NCI-H2107 (cell line): ENCODE data around the gene NR2C2AP.
"Not testable (repeated sequence)": the region's sequence is repeated elsewhere in the genome, so short reads cannot be mapped to it uniquely, and the experiment has no call there.

Source experiments
- DNase-seq: peaks from one replicate; lab custom pipeline; 2025; lab: John Stamatoyannopoulos, UW

NR2C2AP gene

DNA sequence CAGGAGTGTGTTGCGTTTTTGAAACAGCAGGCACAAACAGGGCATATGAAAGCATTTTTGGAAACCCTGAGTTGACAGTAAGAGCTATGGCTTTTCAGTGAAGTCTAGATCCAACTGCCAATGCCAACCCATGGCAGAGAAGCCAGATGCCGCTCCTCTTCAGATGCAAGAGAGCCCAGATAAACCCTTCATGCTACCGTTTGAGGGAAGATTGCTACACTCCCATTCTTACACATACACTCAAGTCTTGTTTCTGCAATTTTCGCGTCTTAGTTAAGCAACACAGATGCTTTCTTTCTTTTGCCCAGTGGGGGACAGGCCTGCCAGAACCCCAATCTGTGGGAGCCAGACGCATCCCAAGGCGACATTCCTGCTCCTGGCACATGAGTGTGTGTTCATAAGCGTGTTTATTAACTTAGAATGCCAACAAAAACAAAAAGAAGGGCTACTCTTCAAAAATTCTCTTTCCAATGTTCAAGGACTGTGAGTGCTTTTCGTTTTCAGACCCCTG lies 21.7 kb downstream of the NR2C2AP start:
- no peak for DNase-seq

DNA sequence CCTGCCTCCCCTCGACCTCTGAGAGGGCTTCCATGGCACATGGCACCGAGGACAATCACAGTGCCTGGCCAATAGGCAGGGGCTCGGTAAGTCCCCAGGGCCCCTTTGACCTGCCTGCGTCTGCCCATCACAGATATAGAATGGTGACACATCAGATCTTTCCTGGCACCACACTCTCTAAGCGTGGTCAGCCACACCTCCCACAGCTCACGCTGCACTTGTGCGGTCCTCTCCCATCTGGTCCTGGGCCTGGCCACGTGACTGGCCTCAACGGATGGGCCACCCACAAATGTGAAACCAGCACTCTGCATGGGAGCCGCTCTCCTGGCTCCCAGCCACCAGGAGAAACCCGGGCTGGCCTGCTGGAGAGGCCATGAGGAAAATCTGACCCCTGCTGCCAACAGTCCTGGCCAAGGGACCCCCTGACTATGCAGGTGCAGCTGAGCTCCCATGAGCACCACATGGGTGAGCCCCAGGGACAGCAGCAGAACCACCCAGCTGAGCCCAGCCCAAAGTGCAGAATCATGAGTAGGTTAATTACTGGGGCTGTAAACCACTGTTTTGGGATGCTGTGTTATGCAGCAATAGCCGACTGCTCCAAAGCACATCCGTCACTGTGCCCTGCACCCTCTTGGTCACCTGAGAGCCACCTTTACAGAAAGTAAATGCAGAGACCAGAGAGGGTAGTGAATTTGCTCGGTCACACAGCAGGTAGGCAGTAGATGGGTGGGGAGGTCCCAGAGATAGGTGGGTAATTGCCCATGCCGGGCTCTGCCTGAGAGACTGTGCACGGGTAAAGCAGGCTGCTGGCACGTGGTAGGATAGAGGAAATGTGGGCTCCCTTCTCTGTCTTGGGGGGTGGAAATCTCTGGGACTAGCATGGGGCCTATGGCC lies 23.4 kb downstream of the NR2C2AP start:
- no peak for DNase-seq

DNA sequence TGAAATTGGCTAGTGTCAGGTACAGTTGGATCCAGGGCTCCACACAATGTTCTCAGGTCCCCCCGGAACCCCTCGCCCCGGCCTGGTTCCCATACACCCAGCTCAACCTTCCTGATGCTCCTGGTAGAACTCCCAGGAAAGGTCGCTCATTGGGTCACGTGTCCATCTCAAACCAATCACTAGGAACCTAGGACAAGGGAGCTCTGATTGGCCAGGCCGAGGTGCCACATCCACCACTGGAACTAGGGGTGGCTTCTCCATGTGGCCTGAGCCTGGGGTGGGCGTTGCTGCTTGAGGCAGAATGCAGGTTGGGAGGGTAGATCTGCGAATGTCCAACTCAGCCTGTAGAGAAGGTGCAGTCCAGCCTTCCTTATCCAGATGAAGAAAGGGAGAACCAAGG lies 26.3 kb downstream of the NR2C2AP start:
- no peak for DNase-seq

DNA sequence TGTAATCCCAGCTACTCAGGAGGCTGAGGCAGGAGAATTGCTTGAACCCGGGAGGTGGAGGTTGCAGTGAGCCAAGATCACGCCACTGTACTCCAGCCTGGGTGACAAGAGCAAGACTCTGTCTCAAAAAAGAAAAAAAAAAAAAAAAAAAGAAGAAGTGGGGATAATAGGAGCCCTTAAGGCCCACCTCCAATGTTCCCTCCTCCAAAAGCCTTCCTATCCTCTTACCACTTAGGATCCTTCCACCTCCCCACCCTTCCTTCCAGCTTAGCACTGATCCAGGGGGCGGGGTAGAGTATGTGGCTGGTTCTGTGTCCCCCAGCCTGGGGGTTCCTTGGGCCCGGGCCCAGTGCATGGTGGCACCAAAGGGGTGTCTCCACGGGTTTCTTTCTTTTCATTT lies 30.0 kb downstream of the NR2C2AP start:
- not testable (repeated sequence) for DNase-seq

DNA sequence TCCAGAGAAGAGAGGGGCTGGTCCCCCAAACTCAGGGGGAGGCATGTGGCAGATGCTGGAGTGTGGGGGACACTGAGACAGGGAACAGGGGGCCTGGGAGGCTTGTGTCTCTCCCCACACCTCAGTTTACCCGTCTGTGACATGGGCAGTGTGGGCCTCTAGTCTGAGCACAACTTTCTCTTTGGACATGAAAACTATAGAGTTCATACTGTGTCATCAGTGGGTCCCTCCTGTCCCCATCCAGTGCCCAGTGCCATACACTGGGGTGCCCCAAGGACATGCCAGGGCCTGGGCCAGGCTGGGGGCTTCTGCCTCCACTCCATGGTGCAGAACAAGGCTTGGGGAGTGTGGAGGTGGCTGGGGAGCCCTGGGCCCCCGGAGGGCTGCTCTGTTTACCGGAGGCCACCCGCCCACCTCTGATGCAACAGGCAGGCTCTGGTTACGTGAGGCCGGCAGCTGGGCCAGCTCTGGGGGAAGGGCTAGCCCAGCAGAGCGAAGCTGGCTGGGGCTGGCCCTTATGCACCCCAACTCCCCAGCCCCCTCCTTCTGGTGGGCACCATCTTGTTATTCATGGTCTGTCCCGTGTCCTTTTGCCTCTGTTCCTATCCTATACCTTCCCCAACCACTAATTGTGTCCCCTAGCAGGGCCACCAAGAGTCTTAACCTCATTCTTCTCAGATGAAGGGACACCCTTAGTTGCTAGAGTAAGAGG lies 31.2 kb downstream of the NR2C2AP start:
- DNase-seq = peak; percentile 59

DNA sequence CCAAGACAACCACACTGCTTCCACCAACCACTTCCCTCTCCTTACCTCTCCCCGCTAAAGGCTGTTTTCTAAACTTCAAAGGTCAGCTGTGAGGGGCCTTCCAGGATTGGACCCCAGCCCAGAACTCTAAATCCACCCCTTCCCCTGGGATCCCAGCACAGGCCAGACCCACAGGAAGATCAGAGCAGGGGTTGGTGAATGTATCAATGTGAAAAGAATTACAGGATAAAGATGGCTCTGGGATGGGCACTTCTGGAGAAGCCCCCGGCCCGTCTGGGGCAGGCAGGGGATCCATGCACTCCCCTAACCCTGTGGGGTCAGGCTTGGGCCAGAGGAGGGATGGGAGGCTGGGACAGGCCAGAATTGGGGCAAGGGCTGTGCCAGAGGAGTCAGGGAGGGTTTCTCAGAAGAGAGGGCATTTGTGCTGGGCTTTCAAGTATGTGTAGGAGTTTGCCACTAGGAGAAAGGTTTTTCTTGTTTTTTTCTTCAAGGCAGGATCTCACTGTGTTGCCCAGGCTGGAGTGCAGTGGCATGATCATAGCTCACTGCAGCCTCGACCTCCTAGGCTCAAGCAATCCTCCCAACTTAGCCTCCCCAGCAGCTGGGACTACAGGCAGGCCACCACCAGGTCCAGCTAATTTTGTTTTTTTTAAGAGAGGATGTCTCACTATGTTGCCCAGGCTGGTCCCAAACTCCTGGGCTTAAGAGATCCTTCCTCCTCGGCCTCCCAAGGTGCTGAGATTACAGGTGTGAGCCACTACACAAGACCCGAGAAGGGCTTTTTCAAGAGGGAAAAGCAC lies 32.1 kb downstream of the NR2C2AP start:
- DNase-seq = no peak

DNA sequence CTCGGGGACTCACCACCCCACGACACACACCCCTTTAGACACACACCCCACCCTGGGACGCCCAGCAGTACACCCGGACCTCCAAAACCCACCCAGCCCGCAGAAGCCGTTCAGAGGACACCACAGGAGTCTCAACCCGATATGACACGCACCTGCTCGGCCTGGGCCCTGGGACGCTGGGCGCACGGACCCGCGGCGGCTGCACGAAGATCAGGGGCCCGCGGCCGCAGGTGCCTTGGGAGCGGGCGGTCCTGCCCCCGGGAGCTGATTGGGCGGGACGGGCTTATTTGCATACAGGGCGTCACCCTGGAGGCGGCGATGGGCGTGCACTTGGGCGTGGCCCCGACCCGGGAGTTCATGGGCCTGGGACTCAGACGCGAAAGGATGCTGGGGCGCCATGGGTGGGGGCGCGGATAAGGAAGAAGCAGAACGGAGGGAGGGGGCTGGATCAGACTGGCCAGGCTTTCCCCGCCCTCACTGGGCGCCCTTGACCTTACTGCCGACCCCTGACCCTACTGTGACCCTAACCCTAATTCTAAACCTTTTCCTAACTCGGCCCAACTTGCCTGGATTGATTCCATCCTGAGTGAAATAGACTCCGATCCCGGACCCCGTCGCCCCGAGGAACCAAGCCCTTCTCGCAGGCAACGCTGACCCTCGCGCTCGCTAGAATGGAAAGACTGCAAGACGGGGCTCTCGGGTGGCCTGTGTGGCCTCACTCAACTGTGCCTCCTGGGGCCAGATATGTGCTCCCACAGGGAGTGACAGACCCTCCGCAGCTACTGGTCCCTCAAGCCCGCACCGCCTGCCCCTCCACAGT lies 33.0 kb downstream of the NR2C2AP start, which contains the start of gene MEF2B:
Gene MEF2B, minus strand, starts transcription at position 211 of the 820 bp plus-strand sequence. CDS start 19,528 bp downstream, outside the sequence.
- peak; percentile 82 for DNase-seq

DNA sequence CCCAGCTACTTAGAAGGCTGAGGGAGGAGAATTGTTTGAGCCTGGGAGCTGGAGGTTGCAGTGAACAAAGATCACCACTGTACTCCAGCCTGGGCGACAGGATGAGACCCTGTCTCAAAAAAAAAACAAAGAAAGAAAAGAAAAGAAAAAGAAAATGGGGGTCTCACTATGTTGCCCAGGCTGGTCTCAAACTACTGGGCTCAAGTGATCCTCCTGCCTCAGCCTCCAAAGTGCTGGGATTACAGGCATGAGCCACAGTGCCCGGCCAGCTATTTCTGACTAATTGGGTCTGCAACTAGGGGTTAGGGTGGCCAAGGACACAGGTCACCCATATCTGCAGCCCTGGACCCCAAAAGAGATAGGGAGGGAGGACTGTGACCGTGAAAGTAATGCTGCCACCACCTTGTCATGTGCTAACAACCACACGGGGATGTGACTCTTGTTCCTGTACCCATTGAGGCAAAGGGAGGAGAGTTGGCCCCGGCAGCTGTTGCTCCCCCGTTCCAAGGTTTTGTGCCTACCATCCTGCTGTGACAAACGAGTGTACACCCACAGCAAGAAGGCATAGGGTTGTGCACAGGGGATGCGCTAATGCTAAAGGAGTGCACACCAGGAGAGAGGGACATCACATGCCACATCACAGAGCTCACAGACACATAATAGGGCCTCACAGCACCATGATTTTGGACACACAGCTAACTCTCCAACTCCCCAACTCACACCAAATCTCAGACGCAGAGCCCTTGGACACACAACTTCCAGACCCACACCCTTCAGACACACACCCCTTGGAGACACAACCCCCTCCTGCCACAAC lies 33.8 kb downstream of the NR2C2AP start:
- DNase-seq = no peak

DNA sequence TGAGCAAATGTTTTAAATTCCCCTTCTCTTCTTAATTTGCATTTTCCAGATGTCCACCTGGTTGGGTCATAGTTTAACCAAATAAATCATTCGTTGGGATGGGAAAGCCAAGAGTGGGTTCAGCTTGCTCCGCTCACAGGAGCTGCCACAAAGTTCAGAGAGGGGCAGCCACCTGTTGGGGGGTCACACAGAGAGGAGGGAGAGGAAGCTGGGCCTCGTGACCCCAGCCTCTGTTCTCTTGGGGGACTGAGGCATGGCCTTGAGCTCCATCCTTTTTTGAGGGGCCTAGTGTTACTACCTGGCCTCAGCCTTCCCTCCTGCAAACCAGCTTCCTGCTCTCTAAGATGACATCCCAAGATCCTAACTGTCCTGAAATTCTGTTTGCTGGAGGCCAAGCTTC lies 35.6 kb downstream of the NR2C2AP start:
- DNase-seq = no peak

DNA sequence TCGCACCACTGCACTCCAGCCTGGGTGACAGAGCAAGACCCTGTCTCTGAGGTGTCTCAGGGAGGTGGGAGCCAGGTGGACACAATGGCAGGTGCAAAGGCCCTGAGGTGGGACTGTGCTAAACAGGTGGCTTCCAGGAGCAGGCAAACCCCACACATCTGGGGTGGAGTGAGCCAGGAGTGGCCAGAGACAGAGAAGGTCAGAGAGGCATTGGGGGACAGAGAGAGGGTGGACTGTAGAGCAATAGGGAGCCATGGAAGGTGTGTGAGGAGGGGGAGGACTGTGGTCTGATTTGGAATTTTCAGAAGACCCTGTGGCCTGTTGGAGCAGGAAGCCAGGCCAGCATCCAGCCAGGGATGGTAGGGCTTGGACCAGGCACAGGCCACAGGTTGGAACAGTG lies 37.8 kb downstream of the NR2C2AP start:
- DNase-seq = no peak

DNA sequence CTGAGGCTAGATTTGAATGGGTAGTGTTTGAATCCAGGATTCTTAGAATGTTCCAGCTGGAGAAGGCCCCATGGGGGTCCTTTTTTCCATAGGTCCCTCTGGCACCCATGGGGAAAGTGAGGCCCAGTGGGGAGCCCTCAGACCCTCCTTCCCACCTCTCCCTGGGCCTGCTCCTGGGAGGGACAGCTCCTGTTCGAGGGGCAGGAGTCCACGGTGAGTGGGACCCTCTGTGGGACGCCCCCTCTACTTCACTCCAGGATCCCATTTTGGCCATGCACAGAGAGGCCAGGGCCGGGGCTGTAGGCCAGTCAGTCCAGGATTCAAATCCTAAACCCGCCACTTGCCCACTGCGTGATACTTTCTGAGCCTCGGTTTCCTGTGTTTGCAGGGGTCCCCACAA lies 40.7 kb downstream of the NR2C2AP start:
- no peak for DNase-seq

DNA sequence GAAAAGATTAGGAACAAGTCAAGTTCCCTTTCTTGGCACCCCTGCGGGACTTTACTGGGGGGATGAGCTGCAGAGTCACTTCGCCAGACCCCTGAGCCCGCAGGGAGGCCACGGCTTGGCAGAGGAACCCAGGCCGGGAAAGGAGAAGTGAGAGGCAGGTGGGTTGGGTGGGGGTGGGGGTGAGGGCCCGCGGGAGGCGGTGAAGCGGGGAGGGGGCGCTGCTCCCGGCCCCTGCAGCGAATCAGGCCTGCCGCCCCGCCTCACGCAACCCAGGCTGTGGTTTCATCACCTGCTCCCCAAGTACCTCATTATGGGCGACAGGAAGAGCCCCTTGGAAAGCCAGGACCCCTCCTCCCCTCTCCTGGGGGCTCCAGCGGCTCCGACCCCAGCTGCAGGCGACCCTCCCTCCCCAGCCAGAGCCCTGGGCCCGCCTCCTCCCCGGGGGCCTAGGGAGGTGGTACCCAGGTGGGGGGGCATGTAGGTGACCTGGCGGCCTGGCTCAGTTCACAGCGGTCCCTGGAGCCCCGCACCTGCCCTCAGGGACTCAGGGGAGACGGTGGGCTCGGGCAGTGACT lies 42.7 kb downstream of the NR2C2AP start:
- no peak for DNase-seq

DNA sequence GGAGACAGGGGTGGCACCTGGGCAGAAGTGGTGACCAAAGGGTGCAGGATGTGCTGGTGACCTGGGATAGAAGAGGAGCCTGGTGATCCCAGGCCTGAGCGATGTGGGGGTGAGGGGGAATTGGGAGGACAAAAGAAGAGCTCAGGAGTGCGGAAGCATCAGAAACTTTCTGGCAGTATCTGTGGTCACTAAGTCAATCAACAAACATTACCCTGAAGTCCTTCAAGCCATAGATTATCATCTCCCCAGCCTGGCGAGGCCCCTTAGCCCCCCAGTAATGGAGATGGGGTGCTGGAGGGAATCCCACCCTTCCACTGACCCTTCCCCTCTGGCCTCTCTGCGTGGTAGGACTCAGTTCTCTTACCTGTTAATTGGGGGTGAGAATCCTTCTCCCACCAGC lies 43.7 kb downstream of the NR2C2AP start:
- no peak for DNase-seq

DNA sequence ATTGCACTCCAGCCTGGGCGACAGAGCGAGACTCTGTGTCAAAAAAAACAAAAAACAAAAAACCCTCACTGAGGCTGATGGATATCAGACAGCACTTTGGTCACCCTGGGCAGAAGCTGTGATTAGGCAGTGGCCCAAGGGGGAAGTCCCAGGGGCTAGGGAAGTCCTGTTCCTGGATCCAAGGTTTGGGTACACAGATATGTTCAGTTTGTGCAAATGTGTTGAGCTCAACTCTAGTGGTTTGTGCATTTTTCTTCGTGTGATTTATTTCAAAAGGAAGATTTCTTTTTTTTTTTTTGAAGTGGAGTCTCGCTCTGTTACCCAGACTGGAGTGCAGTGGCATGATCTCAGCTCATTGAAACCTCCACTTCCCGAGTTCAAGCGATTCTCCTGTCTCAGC lies 45.4 kb downstream of the NR2C2AP start:
- no peak for DNase-seq

DNA sequence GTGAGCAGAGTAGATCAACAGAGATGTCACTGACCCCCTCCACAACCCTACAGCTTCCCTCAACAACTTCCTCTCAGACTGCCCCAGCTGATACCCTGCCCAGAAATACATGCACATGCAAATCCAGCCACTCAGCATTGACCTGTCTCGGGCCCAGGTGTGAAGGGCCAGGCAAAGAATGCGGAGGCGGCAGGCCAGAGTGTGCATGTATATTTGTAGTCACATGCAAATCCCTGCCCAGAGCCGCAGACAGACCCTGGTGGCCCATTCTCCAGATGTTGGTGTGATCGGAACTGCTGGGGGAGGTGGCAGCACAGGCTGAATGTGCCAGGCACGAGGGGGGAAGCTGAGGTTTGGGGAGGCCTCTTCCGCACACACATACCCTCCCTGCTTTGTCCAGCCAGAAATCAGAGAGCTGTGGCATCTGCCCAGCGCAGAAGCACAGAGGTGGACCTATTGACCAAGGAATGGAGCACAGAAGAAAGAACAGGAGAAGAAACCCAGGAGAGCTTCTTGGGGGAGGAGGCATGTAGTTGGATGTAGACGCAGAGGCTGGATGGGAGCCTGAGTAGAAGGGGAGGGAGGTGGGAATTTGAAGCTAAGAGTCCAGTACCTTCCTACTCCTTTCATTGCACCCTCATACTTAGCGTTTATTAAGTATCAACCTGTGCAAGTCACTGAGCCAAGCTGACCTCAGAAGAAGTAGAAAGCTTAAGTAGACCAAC lies 47.6 kb downstream of the NR2C2AP start:
- DNase-seq = no peak

DNA sequence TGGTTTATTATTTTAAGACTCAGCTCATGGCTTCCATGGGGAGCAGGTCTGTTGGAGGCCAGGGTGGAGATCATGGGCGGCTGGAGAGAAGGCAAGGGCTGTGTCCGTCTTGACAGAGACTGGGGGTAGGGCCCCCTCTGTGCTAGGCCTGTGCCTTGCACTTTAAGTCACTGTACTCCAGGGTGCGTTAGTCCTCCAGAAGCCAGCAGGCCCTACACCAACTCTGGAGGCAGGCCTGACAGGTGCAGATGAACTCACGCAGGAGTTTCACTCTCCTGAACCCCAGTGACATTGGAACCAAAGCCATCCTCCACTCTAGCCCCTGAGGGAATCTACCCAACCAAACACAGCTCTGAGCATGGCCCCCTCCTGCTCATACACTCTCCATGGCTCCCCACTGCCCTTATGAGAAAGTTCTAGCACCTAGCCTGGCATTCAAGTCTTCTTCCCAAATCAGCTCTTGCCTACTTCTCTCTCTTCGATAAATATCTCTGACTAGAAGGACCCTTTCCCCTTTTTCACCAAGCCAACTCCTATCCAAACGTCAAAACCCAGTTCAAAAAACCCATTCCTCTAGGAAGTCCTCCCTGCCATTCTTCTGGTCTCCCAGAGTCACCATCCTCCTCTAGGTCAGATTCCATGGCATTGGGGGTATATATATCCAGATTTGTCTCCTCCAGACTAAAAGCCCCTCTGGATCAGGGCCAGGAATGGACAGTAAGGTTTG lies 48.3 kb downstream of the NR2C2AP start:
- DNase-seq = no peak

DNA sequence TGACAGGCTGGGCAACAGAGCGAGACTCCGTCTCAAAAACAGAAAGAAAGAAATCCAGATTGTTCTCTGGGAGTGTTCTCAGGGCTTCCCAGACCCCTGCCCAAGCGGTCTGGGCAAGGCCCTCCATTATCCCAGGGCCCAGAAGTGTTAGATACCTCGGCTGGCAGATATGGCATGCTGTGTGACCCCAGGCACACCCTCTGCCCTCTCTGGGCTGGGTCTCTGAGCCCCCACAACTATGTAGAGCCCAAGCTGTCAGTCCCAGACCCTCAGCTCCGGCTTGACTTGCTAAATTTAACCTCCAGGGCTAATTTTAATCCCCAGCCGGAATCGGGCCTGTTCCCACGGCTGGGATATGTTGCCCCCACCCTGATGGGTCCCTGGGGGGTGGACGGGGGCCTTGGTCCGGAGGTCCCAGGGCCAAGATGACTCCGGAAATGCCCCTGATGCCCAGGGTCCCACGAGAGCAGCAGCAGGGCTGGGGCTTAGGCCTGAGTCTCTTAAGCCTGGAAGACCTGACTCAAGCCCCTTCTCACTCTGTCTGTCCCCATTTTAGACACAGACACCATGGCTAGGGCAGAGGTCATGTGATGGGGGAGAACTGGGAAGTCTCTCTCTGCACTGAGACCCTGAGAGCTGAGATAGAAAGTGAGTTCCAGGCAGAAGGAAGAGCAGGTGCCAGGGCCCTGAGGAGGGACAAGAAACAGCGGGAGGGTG lies 50.4 kb downstream of the NR2C2AP start:
- no peak for DNase-seq

DNA sequence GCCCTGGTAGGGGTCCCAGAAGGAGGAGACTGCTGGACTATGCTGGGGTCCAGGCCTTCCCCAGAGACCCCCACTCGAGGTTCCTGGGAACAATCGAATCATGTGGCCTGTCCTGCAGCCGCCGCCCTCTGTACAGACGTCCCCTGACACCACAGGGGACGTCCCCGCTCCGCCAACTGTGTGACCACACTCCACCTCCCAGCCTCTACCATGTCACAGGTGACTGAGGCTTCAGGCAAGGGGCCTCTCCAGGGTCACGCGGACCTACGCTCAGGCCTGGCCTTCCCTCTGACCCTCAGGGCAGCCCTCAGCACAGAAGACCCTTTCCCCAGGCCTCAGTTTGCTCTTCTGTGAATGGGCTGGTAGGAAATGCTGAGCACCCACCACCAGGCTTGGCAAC lies 51.8 kb downstream of the NR2C2AP start:
- no peak for DNase-seq
